SU-DHL-6 (cell line): ENCODE measurements around the gene SIK2.

Experiments used
- EZH2phosphoT487 ChIP-seq: fragments of 200-600 bp; sonication (generic), shearing (Covaris generic); conservative IDR thresholded peaks from 2 replicates; pipeline ENCODE4 v1.6.1; 2018; ENCODE audit warnings: mild to moderate bottlenecking, antibody characterized with exemption, low read length, moderate library complexity, mixed read lengths
- TF ChIP-seq, protein P1 (sequence below): fragments of 200-600 bp; sonication (generic); IDR thresholded peaks from one replicate; pipeline ENCODE4 v1.5.1; 2017; ENCODE audit warnings: antibody characterized with exemption, mild to moderate bottlenecking, low read length, moderate library complexity; ENCODE audit not compliant: insufficient read depth, poor library complexity, severe bottlenecking

DNA sequence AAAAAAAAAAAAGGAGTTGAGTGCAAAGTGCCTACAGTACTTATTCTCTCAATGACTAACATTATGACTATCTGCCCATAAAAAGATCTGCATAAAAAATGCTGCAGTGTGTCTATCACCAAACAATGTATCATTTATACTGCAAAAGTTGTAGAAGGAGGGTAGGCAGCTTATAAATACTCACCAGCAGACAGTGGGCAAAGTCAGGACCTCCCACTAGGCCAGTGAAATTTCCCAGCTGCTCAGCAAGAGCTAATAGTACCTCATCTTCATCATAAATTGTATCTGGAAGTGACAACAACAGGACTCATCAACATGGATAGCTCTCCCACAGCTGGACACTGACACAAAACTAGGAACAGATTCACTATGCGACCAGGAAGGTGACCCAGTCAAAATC is 162.4 kb downstream of the SIK2 start:
- no peak for TF ChIP-seq EZH2phosphoT487
- TF ChIP-seq, protein P1, sequence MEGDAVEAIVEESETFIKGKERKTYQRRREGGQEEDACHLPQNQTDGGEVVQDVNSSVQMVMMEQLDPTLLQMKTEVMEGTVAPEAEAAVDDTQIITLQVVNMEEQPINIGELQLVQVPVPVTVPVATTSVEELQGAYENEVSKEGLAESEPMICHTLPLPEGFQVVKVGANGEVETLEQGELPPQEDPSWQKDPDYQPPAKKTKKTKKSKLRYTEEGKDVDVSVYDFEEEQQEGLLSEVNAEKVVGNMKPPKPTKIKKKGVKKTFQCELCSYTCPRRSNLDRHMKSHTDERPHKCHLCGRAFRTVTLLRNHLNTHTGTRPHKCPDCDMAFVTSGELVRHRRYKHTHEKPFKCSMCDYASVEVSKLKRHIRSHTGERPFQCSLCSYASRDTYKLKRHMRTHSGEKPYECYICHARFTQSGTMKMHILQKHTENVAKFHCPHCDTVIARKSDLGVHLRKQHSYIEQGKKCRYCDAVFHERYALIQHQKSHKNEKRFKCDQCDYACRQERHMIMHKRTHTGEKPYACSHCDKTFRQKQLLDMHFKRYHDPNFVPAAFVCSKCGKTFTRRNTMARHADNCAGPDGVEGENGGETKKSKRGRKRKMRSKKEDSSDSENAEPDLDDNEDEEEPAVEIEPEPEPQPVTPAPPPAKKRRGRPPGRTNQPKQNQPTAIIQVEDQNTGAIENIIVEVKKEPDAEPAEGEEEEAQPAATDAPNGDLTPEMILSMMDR = no peak
